Smooth muscle cell (in vitro differentiated cells): ENCODE measurements around the gene DPH5. TPM values are rescaled to one million over a fixed set of nuclear protein-coding genes. Genes with fewer than 3 reads are reported as not detected.
"Not testable (repeated sequence)": the region's sequence is repeated elsewhere in the genome, so short reads cannot be mapped to it uniquely, and the experiment has no call there.

ENCODE experiments used
- DNase-seq: peaks from one replicate; lab custom pipeline; 2025; ENCODE audit not compliant: unreplicated experiment; lab: John Stamatoyannopoulos, UW
- H2AFZ ChIP-seq: fragments of 200-600 bp; sonication (generic); 2 replicates; pipeline ENCODE4 v1.6.0; 2016; ENCODE audit warnings: antibody characterized with exemption, low read depth, mild to moderate bottlenecking
- H3F3A ChIP-seq: fragments of 200-600 bp; sonication (generic); 2 replicates; pipeline ENCODE4 v1.6.0; 2017; ENCODE audit warnings: antibody characterized with exemption, low read depth
- H3K27ac ChIP-seq: fragments of 200-600 bp; sonication (generic); 2 replicates; pipeline ENCODE4 v1.5.1; 2016; ENCODE audit warnings: low read depth, mild to moderate bottlenecking
- H3K27me3 ChIP-seq: fragments of 200-600 bp; sonication (generic); 2 replicates; pipeline ENCODE4 v1.6.1; 2016; ENCODE audit warnings: low read depth, mild to moderate bottlenecking
- H3K36me3 ChIP-seq: fragments of 200-600 bp; sonication (generic); 2 replicates; pipeline ENCODE4 v1.5.1; 2016; ENCODE audit warnings: low read depth
- H3K4me1 ChIP-seq: fragments of 200-600 bp; sonication (generic); 2 replicates; pipeline ENCODE4 v1.5.1; 2016; ENCODE audit warnings: low read depth
- H3K4me2 ChIP-seq: fragments of 200-600 bp; sonication (generic); 2 replicates; pipeline ENCODE4 v1.6.0; 2016; ENCODE audit warnings: mild to moderate bottlenecking
- H3K4me3 ChIP-seq: fragments of 200-600 bp; sonication (generic); 2 replicates; pipeline ENCODE4 v1.5.1; 2016; ENCODE audit warnings: mild to moderate bottlenecking
- H3K79me2 ChIP-seq: fragments of 200-600 bp; sonication (generic); 2 replicates; pipeline ENCODE4 v1.6.0; 2016; ENCODE audit warnings: low read depth, mild to moderate bottlenecking
- H3K9ac ChIP-seq: fragments of 200-600 bp; sonication (generic); 2 replicates; pipeline ENCODE4 v1.6.0; 2016; ENCODE audit warnings: low read depth
- H3K9me3 ChIP-seq: fragments of 200-600 bp; sonication (generic); replicated peaks from 2 replicates; pipeline ENCODE4 v1.5.1; 2016; ENCODE audit warnings: low read depth
- H4K20me1 ChIP-seq: fragments of 200-600 bp; sonication (generic); 2 replicates; pipeline ENCODE4 v1.6.0; 2016; ENCODE audit warnings: low read depth
- CTCF ChIP-seq: fragments of 200-600 bp; sonication (generic); IDR thresholded peaks from 2 replicates; pipeline ENCODE4 v1.5.1; 2017; ENCODE audit warnings: borderline replicate concordance, mild to moderate bottlenecking, antibody characterized with exemption; ENCODE audit not compliant: insufficient read depth, poor library complexity, severe bottlenecking
- WGBS: methylation state at CpG from one replicate; pipeline ENCODE4 v1.1.7; 2016; ENCODE audit warnings: low lambda C conversion rate; 5-methylcytosine and 5-hydroxymethylcytosine counted together
- polyA plus RNA-seq: library from polyadenylated mRNA; unstranded; fragments of >200 nt; fragmentation: Nextera tagmentation; extraction: Ambion mirVana; gene quantifications from 2 replicates; pipeline ENCODE4 v1.2.1, GENCODE V29; 2016
- total RNA-seq: library from RNA; depleted of rRNA; stranded (reverse); fragments of >200 nt; gene quantifications from 2 replicates; pipeline ENCODE4 v1.2.3, GENCODE V29; 2014

DPH5 gene
- total RNA-seq (24.6 and 51.6 TPM in 2 replicates), polyA plus RNA-seq (15.5 and 15.7 TPM in 2 replicates)

- WGBS: under 1% methylated on average over 37 of the region's 37 CpGs
- peak; percentile 69 for DNase-seq
- Histone ChIP-seq H3K4me3 (peak within 1 kb of the TSS; percentile 68), H3K9me3 (no peaks in the 10 kb centered on the region), H3K79me2 (peaks cover 20% of the 10 kb centered on the region), H3K4me2 (peak within 1 kb of the TSS; percentile 90), H3K9ac (peak within 1 kb of the TSS; percentile 64), H3K27ac (peak within 1 kb of the TSS; percentile 58), H3K4me1 (peaks cover 9% of the 10 kb centered on the region), H3K27me3 (no peaks in the 10 kb centered on the region), H2AFZ (peak within 1 kb of the TSS; percentile 97), H4K20me1 (no peaks in the 10 kb centered on the region), H3K36me3 (no peaks in the 10 kb centered on the region), H3F3A (no peaks in the 10 kb centered on the region)
- no peak for TF ChIP-seq CTCF
Measured at GRCh38 chr1:101025657-101026429, at the start of gene DPH5. TSS of gene DPH5 (minus strand) at chr1:101025784. CDS start at chr1:101025443, 341 bp downstream.

- Histone ChIP-seq H3K4me2 (no peak overlapping the region), H3K27ac (no peak overlapping the region), H3K4me1 (peaks cover 15% of the 10 kb centered on the region), H4K20me1 (no peaks in the 10 kb centered on the region), H3F3A (no peaks in the 10 kb centered on the region), H3K36me3 (peaks cover 3% of the 10 kb centered on the region), H3K9me3 (no peaks in the 10 kb centered on the region), H2AFZ (no peak overlapping the region), H3K79me2 (no peaks in the 10 kb centered on the region), H3K27me3 (no peaks in the 10 kb centered on the region), H3K9ac (no peak overlapping the region), H3K4me3 (no peak overlapping the region)
- WGBS: 95% methylated on average over 2 of the region's 2 CpGs
- TF ChIP-seq CTCF: no peak
- DNase-seq: no peak
Measured at GRCh38 chr1:101073836-101074235, 48.3 kb upstream of the DPH5 start.

GRCh38 chr1:101071470-101071891 lies 45.9 kb upstream of the DPH5 start:
- 85% methylated on average over 1 of the region's 1 CpG for WGBS
- Histone ChIP-seq H3K4me3 (no peak overlapping the region), H3K4me1 (peaks cover 20% of the 10 kb centered on the region), H3K79me2 (no peaks in the 10 kb centered on the region), H3K36me3 (no peaks in the 10 kb centered on the region), H3K27ac (no peak overlapping the region), H3K4me2 (no peak overlapping the region), H4K20me1 (no peaks in the 10 kb centered on the region), H3K9ac (no peak overlapping the region), H3F3A (no peaks in the 10 kb centered on the region), H3K9me3 (no peaks in the 10 kb centered on the region), H3K27me3 (no peaks in the 10 kb centered on the region), H2AFZ (no peak overlapping the region)
- no peak for DNase-seq
- no peak for TF ChIP-seq CTCF

- no peak overlapping the region for H3K4me3 ChIP-seq
- WGBS: 64% methylated on average over 4 of the region's 4 CpGs
- TF ChIP-seq CTCF: no peak
Measured at GRCh38 chr1:101069158-101069557, 43.6 kb upstream of the DPH5 start.

GRCh38 chr1:101066937-101067335 lies 41.4 kb upstream of the DPH5 start:
- H3K9me3 ChIP-seq, H3K27ac ChIP-seq, H4K20me1 ChIP-seq, H2AFZ ChIP-seq, DNase-seq, H3K4me3 ChIP-seq, H3F3A ChIP-seq, H3K9ac ChIP-seq, H3K27me3 ChIP-seq, H3K79me2 ChIP-seq, H3K36me3 ChIP-seq, H3K4me2 ChIP-seq: not testable (repeated sequence)
- H3K4me1 ChIP-seq: peaks cover 20% of the 10 kb centered on the region
- WGBS: 100% methylated on average over 1 of the region's 1 CpG

More at GRCh38 chr1:101069158-101069557, 43.6 kb upstream of the DPH5 start:
- H3F3A ChIP-seq: no peaks in the 10 kb centered on the region
- H2AFZ ChIP-seq: no peak overlapping the region
- no peaks in the 10 kb centered on the region for H3K9me3 ChIP-seq
- DNase-seq: no peak
- no peaks in the 10 kb centered on the region for H3K79me2 ChIP-seq
- no peaks in the 10 kb centered on the region for H4K20me1 ChIP-seq
- H3K36me3 ChIP-seq: no peaks in the 10 kb centered on the region
- no peak overlapping the region for H3K4me2 ChIP-seq
- no peaks in the 10 kb centered on the region for H3K27me3 ChIP-seq
- H3K4me1 ChIP-seq: peaks cover 20% of the 10 kb centered on the region
- no peak overlapping the region for H3K9ac ChIP-seq
- no peak overlapping the region for H3K27ac ChIP-seq
